Measurements from ENCODE around the gene NCKAP1.
"Not testable (repeated sequence)": the region's sequence is repeated elsewhere in the genome, so short reads cannot be mapped to it uniquely, and the experiment has no call there.

- TF ChIP-seq HDGF (IDR thresholded peaks at IDR 0.05; ENCODE audit: borderline replicate concordance); FOXA1 (IDR thresholded peaks at IDR 0.05); NFRKB (IDR thresholded peaks at IDR 0.05); BHLHE40 (IDR thresholded peaks at IDR 0.05; ENCODE audit: borderline replicate concordance); FOXM1 (IDR thresholded peaks at IDR 0.05; ENCODE audit: borderline replicate concordance); FOXK2 (IDR thresholded peaks at IDR 0.05); TARDBP (IDR thresholded peaks at IDR 0.05); SP1 (IDR thresholded peaks at IDR 0.05); PKNOX1 (IDR thresholded peaks at IDR 0.05); SUZ12 (IDR thresholded peaks at IDR 0.05); ARNT (IDR thresholded peaks at IDR 0.05): not testable (repeated sequence)
Observed at GRCh38 chr2:182966356-182966755, 71.9 kb downstream of the NCKAP1 start.
